ENCODE data around the gene TNRC6C. TPM values are rescaled to one million over a fixed set of nuclear protein-coding genes. Genes with fewer than 3 reads are reported as not detected.

The TNRC6C gene
- total RNA-seq, 4 donors from 2014 or later = 9.1 to 32.7 (median 14.3) TPM

DNA sequence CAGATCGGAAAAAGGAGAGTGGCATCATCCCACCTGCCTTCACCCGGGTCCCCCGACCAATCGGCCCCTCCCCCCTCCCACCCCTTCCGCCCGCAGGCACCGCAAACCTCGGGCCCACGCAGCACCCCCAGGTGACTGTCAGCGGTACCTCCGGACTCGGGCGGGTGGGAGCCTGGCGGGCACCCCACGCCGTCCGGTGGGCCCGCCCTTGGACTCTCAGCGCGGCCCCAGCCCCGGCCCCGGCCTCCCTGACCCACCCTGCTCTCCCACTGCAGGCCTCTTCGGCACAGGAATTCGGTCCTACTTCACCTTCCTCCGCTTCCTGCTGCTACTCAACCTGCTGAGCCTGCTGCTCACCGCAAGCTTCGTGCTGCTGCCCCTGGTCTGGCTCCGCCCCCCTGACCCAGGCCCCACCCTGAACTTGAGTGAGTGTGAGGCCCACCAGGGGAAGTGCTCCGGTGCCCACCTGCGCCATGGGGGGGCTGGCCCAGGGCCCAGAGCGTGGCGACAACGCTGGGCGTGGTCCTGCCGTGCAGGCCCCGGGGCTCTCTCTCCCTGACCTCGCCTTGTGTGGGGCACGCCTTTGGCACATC, 173.7 kb downstream of the TNRC6C start:
- WGBS, 2 donors = 37 to 50% methylated on average over 2 to 17 of the region's 38 CpGs
- peaks cover 22 to 51% of the 10 kb centered on the region in 2 donors for H3K4me1 ChIP-seq
- DNase-seq = peak; percentile 61 to 65

DNA sequence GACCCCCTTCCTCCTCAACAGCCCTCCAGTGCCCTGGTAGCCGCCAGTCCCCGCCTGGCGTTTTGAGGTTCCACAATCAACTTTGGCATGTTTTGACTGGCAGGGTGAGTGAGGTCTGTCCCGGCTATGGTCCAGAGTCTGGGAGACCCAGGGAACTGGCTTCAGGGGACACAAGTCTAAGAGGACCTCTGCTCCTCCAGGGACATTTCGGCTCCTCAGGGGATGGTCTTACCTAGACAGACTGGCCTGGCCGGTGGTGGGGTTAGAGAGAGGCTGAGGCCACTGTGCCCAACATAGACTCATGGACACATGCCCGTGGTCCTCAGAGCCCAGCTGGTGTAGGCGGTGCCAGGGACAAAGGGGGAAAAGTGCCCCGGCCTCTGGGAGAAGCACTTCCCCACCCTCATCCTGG, 174.3 kb downstream of the TNRC6C start:
- Histone ChIP-seq H3K27me3 (no peaks in the 10 kb centered on the region), H3K4me3 (replicated peaks in 1 of 3) (no peak overlapping the region), H3K27ac (no peak overlapping the region), H3K9me3 (no peaks in the 10 kb centered on the region), H3K36me3 (no peaks in the 10 kb centered on the region), H3K4me1 (peaks cover 18 to 45% of the 10 kb centered on the region in 2 donors)
- WGBS, 2 donors = 81 to 85% methylated on average over 5 to 8 of the region's 9 CpGs
- TF ChIP-seq POLR2A (IDR thresholded peaks at IDR 0.05) = no peak
- TF ChIP-seq, protein P1, sequence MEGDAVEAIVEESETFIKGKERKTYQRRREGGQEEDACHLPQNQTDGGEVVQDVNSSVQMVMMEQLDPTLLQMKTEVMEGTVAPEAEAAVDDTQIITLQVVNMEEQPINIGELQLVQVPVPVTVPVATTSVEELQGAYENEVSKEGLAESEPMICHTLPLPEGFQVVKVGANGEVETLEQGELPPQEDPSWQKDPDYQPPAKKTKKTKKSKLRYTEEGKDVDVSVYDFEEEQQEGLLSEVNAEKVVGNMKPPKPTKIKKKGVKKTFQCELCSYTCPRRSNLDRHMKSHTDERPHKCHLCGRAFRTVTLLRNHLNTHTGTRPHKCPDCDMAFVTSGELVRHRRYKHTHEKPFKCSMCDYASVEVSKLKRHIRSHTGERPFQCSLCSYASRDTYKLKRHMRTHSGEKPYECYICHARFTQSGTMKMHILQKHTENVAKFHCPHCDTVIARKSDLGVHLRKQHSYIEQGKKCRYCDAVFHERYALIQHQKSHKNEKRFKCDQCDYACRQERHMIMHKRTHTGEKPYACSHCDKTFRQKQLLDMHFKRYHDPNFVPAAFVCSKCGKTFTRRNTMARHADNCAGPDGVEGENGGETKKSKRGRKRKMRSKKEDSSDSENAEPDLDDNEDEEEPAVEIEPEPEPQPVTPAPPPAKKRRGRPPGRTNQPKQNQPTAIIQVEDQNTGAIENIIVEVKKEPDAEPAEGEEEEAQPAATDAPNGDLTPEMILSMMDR (IDR thresholded peaks at IDR 0.05) = no peak
- intact Hi-C loops (cut with DNase I) = no loop called here
- no peak for DNase-seq

More for the DNA sequence above, 173.7 kb downstream of the TNRC6C start:
- H3K27ac ChIP-seq = no peak overlapping the region
- H3K9me3 ChIP-seq = no peaks in the 10 kb centered on the region
- H3K27me3 ChIP-seq = no peaks in the 10 kb centered on the region
- no peak for TF ChIP-seq POLR2A (IDR thresholded peaks at IDR 0.05)
- TF ChIP-seq, protein P1 (IDR thresholded peaks at IDR 0.05) = no peak
- no peaks in the 10 kb centered on the region for H3K36me3 ChIP-seq
- peak overlapping the region in 1 of 3 donors; percentile 23 for H3K4me3 ChIP-seq (replicated peaks in 1 of 3)
- intact Hi-C loops (cut with DNase I) = no loop called here

DNA sequence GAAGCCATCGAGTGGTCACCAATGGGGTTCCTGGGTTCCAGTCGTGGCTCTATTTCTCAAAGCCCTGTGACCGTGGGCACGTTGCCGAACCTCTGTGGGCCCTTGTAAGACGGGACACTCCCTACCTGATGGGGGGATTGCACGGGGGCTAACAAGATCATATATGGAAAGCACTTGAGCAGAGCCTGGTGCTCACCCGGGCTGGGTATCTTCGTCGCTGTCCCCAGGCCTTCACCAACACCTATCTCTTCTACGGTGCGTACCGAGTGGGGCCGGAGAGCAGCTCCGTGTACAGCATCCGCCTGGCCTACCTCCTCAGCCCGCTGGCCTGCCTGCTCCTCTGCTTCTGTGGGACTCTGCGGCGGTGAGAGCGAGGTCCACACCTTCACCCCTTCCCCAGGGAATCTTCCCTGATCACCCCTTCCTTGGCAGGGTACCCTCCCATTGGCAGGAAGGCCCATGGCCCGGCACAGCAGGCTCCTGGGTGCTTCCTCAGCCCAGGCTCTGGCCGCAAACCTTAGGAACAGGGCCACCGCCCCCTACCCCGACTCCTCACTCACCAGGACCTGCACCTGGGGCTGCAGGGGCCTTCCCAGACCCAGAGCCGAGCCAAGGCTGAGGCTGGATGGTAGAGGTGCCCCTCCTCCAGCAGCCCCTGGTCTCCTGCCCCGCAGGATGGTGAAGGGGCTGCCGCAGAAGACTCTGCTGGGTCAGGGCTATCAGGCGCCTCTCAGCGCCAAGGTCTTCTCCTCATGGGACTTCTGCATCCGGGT, 174.9 kb downstream of the TNRC6C start:
- 87 to 90% methylated on average over 20 to 30 of the region's 30 CpGs for WGBS, 2 donors

DNA sequence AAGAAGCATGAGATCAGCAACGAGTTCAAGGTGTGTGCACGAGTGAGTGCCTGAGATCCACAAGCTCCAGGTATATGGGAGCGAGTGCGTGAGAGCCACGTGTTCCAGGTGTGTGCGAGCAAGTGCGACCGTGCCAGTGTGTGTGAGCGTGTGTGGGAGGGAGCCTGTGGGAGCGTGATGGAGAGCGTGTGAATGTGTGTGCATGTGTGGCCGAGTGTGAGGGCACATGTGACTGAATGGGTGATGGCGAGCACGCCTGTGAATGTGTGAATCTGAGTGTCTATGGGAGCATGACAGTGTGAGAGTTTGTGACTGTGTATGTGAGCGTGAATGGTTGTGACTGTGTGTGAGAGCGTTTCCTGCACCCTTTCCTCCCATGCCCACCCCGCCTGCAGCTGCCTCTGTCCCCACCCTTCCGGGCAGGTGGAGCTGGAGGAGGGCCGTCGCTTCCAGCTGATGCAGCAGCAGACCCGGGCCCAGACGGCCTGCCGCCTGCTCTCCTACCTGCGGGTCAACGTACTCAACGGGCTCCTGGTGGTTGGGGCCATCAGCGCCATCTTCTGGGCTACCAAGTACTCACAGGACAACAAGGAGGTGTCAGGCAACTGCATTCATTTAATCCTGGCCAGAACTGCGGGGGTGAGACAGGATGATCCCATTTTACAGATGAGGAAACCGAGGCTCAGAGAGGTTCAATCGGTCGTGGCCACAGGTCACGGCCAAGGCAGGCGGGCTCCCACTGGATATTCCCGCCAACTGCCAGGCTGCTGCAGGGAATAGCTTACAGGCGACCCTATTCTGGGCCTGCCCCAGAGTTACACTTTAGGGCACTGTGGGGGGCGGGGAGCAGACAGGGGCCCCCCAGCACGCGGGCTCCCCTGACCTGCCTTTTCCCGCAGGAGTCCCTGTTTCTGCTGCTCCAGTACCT, 175.7 kb downstream of the TNRC6C start:
- no peaks in the 10 kb centered on the region for H3K9me3 ChIP-seq
- no peaks in the 10 kb centered on the region for H3K36me3 ChIP-seq
- peaks cover 8 to 31% of the 10 kb centered on the region in 2 donors for H3K4me1 ChIP-seq
- WGBS, 2 donors = 63 to 72% methylated on average over 28 of the region's 39 CpGs
- intact Hi-C loops (cut with DNase I) = no loop called here
- TF ChIP-seq POLR2A (IDR thresholded peaks at IDR 0.05) = no peak
- TF ChIP-seq, protein P1 (IDR thresholded peaks at IDR 0.05) = peak in 3 of 6 experiments; percentile 27 to 36 (median 31)
- no peak overlapping the region for H3K27ac ChIP-seq
- H3K27me3 ChIP-seq = no peaks in the 10 kb centered on the region
- DNase-seq = peak in 1 of 2 donors; percentile 39
- no peak overlapping the region for H3K4me3 ChIP-seq (replicated peaks in 1 of 3)

More for the DNA sequence above, 174.9 kb downstream of the TNRC6C start:
- Histone ChIP-seq H3K36me3 (no peaks in the 10 kb centered on the region), H3K27ac (no peak overlapping the region), H3K4me3 (replicated peaks in 1 of 3) (no peak overlapping the region), H3K9me3 (no peaks in the 10 kb centered on the region), H3K4me1 (peaks cover 12 to 39% of the 10 kb centered on the region in 2 donors), H3K27me3 (no peaks in the 10 kb centered on the region)
- no peak for TF ChIP-seq POLR2A (IDR thresholded peaks at IDR 0.05)
- TF ChIP-seq, protein P1 (IDR thresholded peaks at IDR 0.05) = no peak
- no peak for DNase-seq
- intact Hi-C loops (cut with DNase I) = no loop called here
